OCI-LY1 (cell line): Measurements from ENCODE around the gene ASB6.

ENCODE experiments used
- H2AFZ ChIP-seq: fragments of 200-600 bp; sonication (generic), shearing (Covaris generic); 2 replicates; pipeline ENCODE4 v1.6.0; 2014; ENCODE audit warnings: antibody characterized with exemption, mild to moderate bottlenecking, low read length
- H3F3A ChIP-seq: fragments of 200-600 bp; sonication (generic), shearing (Covaris generic); 2 replicates; pipeline ENCODE4 v1.6.0; 2014; ENCODE audit warnings: mild to moderate bottlenecking, antibody characterized with exemption, low read length, moderate library complexity; ENCODE audit not compliant: insufficient read depth
- H3K27ac ChIP-seq: fragments of 200-600 bp; sonication (generic); 2 replicates; pipeline ENCODE4 v1.5.1; 2014; ENCODE audit warnings: low read length, mixed run types, mild to moderate bottlenecking, low read depth; ENCODE audit not compliant: poor library complexity, severe bottlenecking
- H3K27me3 ChIP-seq: fragments of 200-600 bp; sonication (generic); 2 replicates; pipeline ENCODE4 v1.6.0; 2014; ENCODE audit warnings: antibody characterized with exemption, mild to moderate bottlenecking, low read length, moderate library complexity; ENCODE audit not compliant: insufficient read depth
- H3K36me3 ChIP-seq: fragments of 200-600 bp; sonication (generic); 2 replicates; pipeline ENCODE4 v1.6.1; 2014; ENCODE audit warnings: mild to moderate bottlenecking, antibody characterized with exemption, low read length, moderate library complexity, mixed read lengths; ENCODE audit not compliant: insufficient read depth
- H3K4me1 ChIP-seq: fragments of 200-600 bp; sonication (generic); 2 replicates; pipeline ENCODE4 v1.5.1; 2014; ENCODE audit warnings: mild to moderate bottlenecking, low read length, moderate library complexity; ENCODE audit not compliant: insufficient read depth, severe bottlenecking
- H3K4me2 ChIP-seq: fragments of 200-600 bp; sonication (generic), shearing (Covaris generic); 2 replicates; pipeline ENCODE4 v1.6.1; 2014; ENCODE audit warnings: low read length
- H3K4me3 ChIP-seq: fragments of 200-600 bp; sonication (generic); 2 replicates; pipeline ENCODE4 v1.5.1; 2014; ENCODE audit warnings: low read length, low read depth, mild to moderate bottlenecking, mixed read lengths; ENCODE audit not compliant: poor library complexity, severe bottlenecking
- H3K79me2 ChIP-seq: fragments of 200-600 bp; shearing (Covaris generic); 2 replicates; pipeline ENCODE4 v1.6.1; 2016; ENCODE audit warnings: mixed run types, low read length, mixed read lengths; ENCODE audit not compliant: insufficient read depth
- H3K9ac ChIP-seq: fragments of 200-600 bp; sonication (generic), shearing (Covaris generic); 2 replicates; pipeline ENCODE4 v1.6.1; 2014; ENCODE audit warnings: mild to moderate bottlenecking, low read length, mixed read lengths
- H3K9me2 ChIP-seq: fragments of 200-600 bp; sonication (generic), shearing (Covaris generic); 2 replicates; pipeline ENCODE4 v1.6.1; 2014; ENCODE audit warnings: low read depth, mild to moderate bottlenecking, low read length, mixed read lengths
- H3K9me3 ChIP-seq: fragments of 200-600 bp; shearing (Covaris generic); 2 replicates; pipeline ENCODE4 v1.6.1; 2014; ENCODE audit warnings: low read length, mixed read lengths
- H4K20me1 ChIP-seq: fragments of 200-600 bp; sonication (generic), shearing (Covaris generic); 2 replicates; pipeline ENCODE4 v1.6.0; 2016; ENCODE audit warnings: mild to moderate bottlenecking, low read length; ENCODE audit not compliant: insufficient read depth
- CTCF ChIP-seq: fragments of 200-600 bp; sonication (generic), shearing (Covaris generic); IDR thresholded peaks from 2 replicates; pipeline ENCODE4 v1.5.1; 2017; ENCODE audit warnings: mild to moderate bottlenecking, antibody characterized with exemption, low read length, moderate library complexity, mixed read lengths
- EZH2 ChIP-seq: fragments of 200-600 bp; sonication (generic), shearing (Covaris generic); IDR thresholded peaks from 2 replicates; pipeline ENCODE4 v1.8.0; 2017; ENCODE audit warnings: borderline replicate concordance, mixed run types, mild to moderate bottlenecking, antibody characterized with exemption, low read length, moderate library complexity, mixed read lengths

Gene ASB6

GRCh38 chr9:129628709-129629108 is 13.2 kb downstream of the ASB6 start:
- H3K9me3 ChIP-seq: no peaks in the 10 kb centered on the region
- peaks cover 58% of the 10 kb centered on the region for H3K36me3 ChIP-seq
- H3K9ac ChIP-seq: peak overlapping the region; percentile 6; the same call in 1 of the 2 replicates
- peaks cover 60% of the 10 kb centered on the region for H3K79me2 ChIP-seq
- H4K20me1 ChIP-seq: no peaks in the 10 kb centered on the region
- no peaks in the 10 kb centered on the region for H3K9me2 ChIP-seq
- H3K4me2 ChIP-seq: peak overlapping the region; percentile 83; the same call in 1 of the 2 replicates
- H3K4me3 ChIP-seq: no peak overlapping the region
- no peak for TF ChIP-seq EZH2
- TF ChIP-seq CTCF: 0 out of 2 replicates have a peak, but pooled peaks have one; percentile 6
- peaks cover 40% of the 10 kb centered on the region for H3K4me1 ChIP-seq
- no peaks in the 10 kb centered on the region for H3K27me3 ChIP-seq
- no peak overlapping the region for H3K27ac ChIP-seq
- no peaks in the 10 kb centered on the region for H3F3A ChIP-seq
- H2AFZ ChIP-seq: no peak overlapping the region

GRCh38 chr9:129627556-129628440 is 14.2 kb downstream of the ASB6 start:
- H4K20me1 ChIP-seq: no peaks in the 10 kb centered on the region

GRCh38 chr9:129626625-129627284 is 15.2 kb downstream of the ASB6 start:
- Histone ChIP-seq H3K27me3 (no peaks in the 10 kb centered on the region), H3K79me2 (peaks cover 55% of the 10 kb centered on the region), H2AFZ (no peak overlapping the region), H3K4me1 (peaks cover 40% of the 10 kb centered on the region), H4K20me1 (no peaks in the 10 kb centered on the region), H3K36me3 (peaks cover 39% of the 10 kb centered on the region), H3K27ac (peak overlapping the region; percentile 70), H3K9me2 (no peaks in the 10 kb centered on the region), H3F3A (no peaks in the 10 kb centered on the region), H3K4me2 (peak overlapping the region; percentile 83), H3K9ac (peak overlapping the region; percentile 93), H3K4me3 (peak overlapping the region; percentile 86), H3K9me3 (no peaks in the 10 kb centered on the region)
- no peak for TF ChIP-seq CTCF
- TF ChIP-seq EZH2: no peak

More at GRCh38 chr9:129627556-129628440, 14.2 kb downstream of the ASB6 start:
- Histone ChIP-seq H3K4me1 (peaks cover 40% of the 10 kb centered on the region), H3K79me2 (peaks cover 60% of the 10 kb centered on the region), H3K36me3 (peaks cover 49% of the 10 kb centered on the region), H2AFZ (no peak overlapping the region), H3K27ac (no peak overlapping the region), H3K4me2 (peak overlapping the region; percentile 83), H3K9me3 (no peaks in the 10 kb centered on the region), H3K4me3 (peak overlapping the region; percentile 86), H3F3A (no peaks in the 10 kb centered on the region), H3K9me2 (no peaks in the 10 kb centered on the region), H3K27me3 (no peaks in the 10 kb centered on the region), H3K9ac (peak overlapping the region; percentile 93)
- no peak for TF ChIP-seq EZH2
- TF ChIP-seq CTCF: no peak
